ENCODE measurements around the gene PRDX3.
A peak's percentile ranks its signal among the peaks of the same experiment; 100 is the strongest.

The PRDX3 gene

GRCh38 chr10:119131512-119132240 is 46.9 kb downstream of the PRDX3 start:
- peak; percentile 40 for DNase-seq (ENCODE audit: low read depth, low spot score)

GRCh38 chr10:119129721-119130120 is 48.9 kb downstream of the PRDX3 start:
- DNase-seq (ENCODE audit: low read depth, low spot score) = no peak

- no peak for DNase-seq (ENCODE audit: low read depth, low spot score)
Measured at GRCh38 chr10:119125942-119126341, 52.7 kb downstream of the PRDX3 start.

- no peak for DNase-seq (ENCODE audit: low read depth, low spot score)
Measured at GRCh38 chr10:119120875-119121274, 57.7 kb downstream of the PRDX3 start.

GRCh38 chr10:119120413-119120867 is 58.2 kb downstream of the PRDX3 start:
- peak; percentile 49 for DNase-seq (ENCODE audit: low read depth, low spot score)

- DNase-seq (ENCODE audit: low read depth, low spot score) = no peak
Measured at GRCh38 chr10:119119400-119119799, 59.2 kb downstream of the PRDX3 start.

- no peak for DNase-seq (ENCODE audit: low read depth, low spot score)
Measured at GRCh38 chr10:119118231-119118630, 60.4 kb downstream of the PRDX3 start.

All from astrocyte of the hippocampus (primary cell).